OCI-LY1 (cell line): Measurements from ENCODE around the gene INTS2.
"Not testable (repeated sequence)": the region's sequence is repeated elsewhere in the genome, so short reads cannot be mapped to it uniquely, and the experiment has no call there.

ENCODE experiments used
- H2AFZ ChIP-seq: fragments of 200-600 bp; sonication (generic), shearing (Covaris generic); 2 replicates; pipeline ENCODE4 v1.6.0; 2014; ENCODE audit warnings: antibody characterized with exemption, mild to moderate bottlenecking, low read length
- H3F3A ChIP-seq: fragments of 200-600 bp; sonication (generic), shearing (Covaris generic); 2 replicates; pipeline ENCODE4 v1.6.0; 2014; ENCODE audit warnings: mild to moderate bottlenecking, antibody characterized with exemption, low read length, moderate library complexity; ENCODE audit not compliant: insufficient read depth
- H3K27ac ChIP-seq: fragments of 200-600 bp; sonication (generic); 2 replicates; pipeline ENCODE4 v1.5.1; 2014; ENCODE audit warnings: low read length, mixed run types, mild to moderate bottlenecking, low read depth; ENCODE audit not compliant: poor library complexity, severe bottlenecking
- H3K27me3 ChIP-seq: fragments of 200-600 bp; sonication (generic); 2 replicates; pipeline ENCODE4 v1.6.0; 2014; ENCODE audit warnings: antibody characterized with exemption, mild to moderate bottlenecking, low read length, moderate library complexity; ENCODE audit not compliant: insufficient read depth
- H3K36me3 ChIP-seq: fragments of 200-600 bp; sonication (generic); 2 replicates; pipeline ENCODE4 v1.6.1; 2014; ENCODE audit warnings: mild to moderate bottlenecking, antibody characterized with exemption, low read length, moderate library complexity, mixed read lengths; ENCODE audit not compliant: insufficient read depth
- H3K4me1 ChIP-seq: fragments of 200-600 bp; sonication (generic); 2 replicates; pipeline ENCODE4 v1.5.1; 2014; ENCODE audit warnings: mild to moderate bottlenecking, low read length, moderate library complexity; ENCODE audit not compliant: insufficient read depth, severe bottlenecking
- H3K4me2 ChIP-seq: fragments of 200-600 bp; sonication (generic), shearing (Covaris generic); 2 replicates; pipeline ENCODE4 v1.6.1; 2014; ENCODE audit warnings: low read length
- H3K4me3 ChIP-seq: fragments of 200-600 bp; sonication (generic); 2 replicates; pipeline ENCODE4 v1.5.1; 2014; ENCODE audit warnings: low read length, low read depth, mild to moderate bottlenecking, mixed read lengths; ENCODE audit not compliant: poor library complexity, severe bottlenecking
- H3K79me2 ChIP-seq: fragments of 200-600 bp; shearing (Covaris generic); 2 replicates; pipeline ENCODE4 v1.6.1; 2016; ENCODE audit warnings: mixed run types, low read length, mixed read lengths; ENCODE audit not compliant: insufficient read depth
- H3K9ac ChIP-seq: fragments of 200-600 bp; sonication (generic), shearing (Covaris generic); 2 replicates; pipeline ENCODE4 v1.6.1; 2014; ENCODE audit warnings: mild to moderate bottlenecking, low read length, mixed read lengths
- H3K9me2 ChIP-seq: fragments of 200-600 bp; sonication (generic), shearing (Covaris generic); 2 replicates; pipeline ENCODE4 v1.6.1; 2014; ENCODE audit warnings: low read depth, mild to moderate bottlenecking, low read length, mixed read lengths
- H3K9me3 ChIP-seq: fragments of 200-600 bp; shearing (Covaris generic); 2 replicates; pipeline ENCODE4 v1.6.1; 2014; ENCODE audit warnings: low read length, mixed read lengths
- H4K20me1 ChIP-seq: fragments of 200-600 bp; sonication (generic), shearing (Covaris generic); 2 replicates; pipeline ENCODE4 v1.6.0; 2016; ENCODE audit warnings: mild to moderate bottlenecking, low read length; ENCODE audit not compliant: insufficient read depth
- EZH2 ChIP-seq: fragments of 200-600 bp; sonication (generic), shearing (Covaris generic); IDR thresholded peaks from 2 replicates; pipeline ENCODE4 v1.8.0; 2017; ENCODE audit warnings: borderline replicate concordance, mixed run types, mild to moderate bottlenecking, antibody characterized with exemption, low read length, moderate library complexity, mixed read lengths
- TF ChIP-seq, protein P1 (sequence below): fragments of 200-600 bp; sonication (generic), shearing (Covaris generic); IDR thresholded peaks from 2 replicates; pipeline ENCODE4 v1.5.1; 2017; ENCODE audit warnings: mild to moderate bottlenecking, antibody characterized with exemption, low read length, moderate library complexity, mixed read lengths

Gene INTS2

DNA sequence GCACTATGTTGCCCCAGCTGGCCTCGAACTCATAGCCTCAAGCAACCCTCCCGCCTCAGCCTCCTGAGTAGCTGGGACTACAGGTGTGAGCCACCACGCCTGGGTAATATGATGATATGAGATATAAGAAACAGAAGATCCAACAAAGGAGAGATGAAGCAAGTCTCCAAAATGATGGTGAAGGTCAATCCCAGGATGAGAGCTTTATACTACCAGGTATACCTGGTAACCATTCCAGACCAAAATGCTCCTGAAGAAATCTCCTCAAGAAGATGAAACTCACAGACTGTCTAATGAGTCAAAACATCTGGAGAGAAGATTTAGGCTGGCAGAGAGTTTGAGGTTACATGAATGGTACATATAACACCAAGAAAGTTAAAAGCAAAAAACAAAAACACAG lies 24.5 kb downstream of the INTS2 start:
- no peak overlapping the region for H2AFZ ChIP-seq
- no peaks in the 10 kb centered on the region for H3K79me2 ChIP-seq
- H3K36me3 ChIP-seq, result peaks cover 65% of the 10 kb centered on the region
- no peak overlapping the region for H3K27ac ChIP-seq
- H3K9ac ChIP-seq, result no peak overlapping the region
- H3K9me2 ChIP-seq, result no peaks in the 10 kb centered on the region
- H3K4me3 ChIP-seq, result no peak overlapping the region
- H3K9me3 ChIP-seq, result no peaks in the 10 kb centered on the region
- peaks cover 6% of the 10 kb centered on the region for H3K4me1 ChIP-seq
- no peaks in the 10 kb centered on the region for H3K27me3 ChIP-seq
- TF ChIP-seq, protein P1, sequence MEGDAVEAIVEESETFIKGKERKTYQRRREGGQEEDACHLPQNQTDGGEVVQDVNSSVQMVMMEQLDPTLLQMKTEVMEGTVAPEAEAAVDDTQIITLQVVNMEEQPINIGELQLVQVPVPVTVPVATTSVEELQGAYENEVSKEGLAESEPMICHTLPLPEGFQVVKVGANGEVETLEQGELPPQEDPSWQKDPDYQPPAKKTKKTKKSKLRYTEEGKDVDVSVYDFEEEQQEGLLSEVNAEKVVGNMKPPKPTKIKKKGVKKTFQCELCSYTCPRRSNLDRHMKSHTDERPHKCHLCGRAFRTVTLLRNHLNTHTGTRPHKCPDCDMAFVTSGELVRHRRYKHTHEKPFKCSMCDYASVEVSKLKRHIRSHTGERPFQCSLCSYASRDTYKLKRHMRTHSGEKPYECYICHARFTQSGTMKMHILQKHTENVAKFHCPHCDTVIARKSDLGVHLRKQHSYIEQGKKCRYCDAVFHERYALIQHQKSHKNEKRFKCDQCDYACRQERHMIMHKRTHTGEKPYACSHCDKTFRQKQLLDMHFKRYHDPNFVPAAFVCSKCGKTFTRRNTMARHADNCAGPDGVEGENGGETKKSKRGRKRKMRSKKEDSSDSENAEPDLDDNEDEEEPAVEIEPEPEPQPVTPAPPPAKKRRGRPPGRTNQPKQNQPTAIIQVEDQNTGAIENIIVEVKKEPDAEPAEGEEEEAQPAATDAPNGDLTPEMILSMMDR, result no peak
- TF ChIP-seq EZH2, result no peak
- H3F3A ChIP-seq, result no peaks in the 10 kb centered on the region
- H4K20me1 ChIP-seq, result no peaks in the 10 kb centered on the region
- no peak overlapping the region for H3K4me2 ChIP-seq

DNA sequence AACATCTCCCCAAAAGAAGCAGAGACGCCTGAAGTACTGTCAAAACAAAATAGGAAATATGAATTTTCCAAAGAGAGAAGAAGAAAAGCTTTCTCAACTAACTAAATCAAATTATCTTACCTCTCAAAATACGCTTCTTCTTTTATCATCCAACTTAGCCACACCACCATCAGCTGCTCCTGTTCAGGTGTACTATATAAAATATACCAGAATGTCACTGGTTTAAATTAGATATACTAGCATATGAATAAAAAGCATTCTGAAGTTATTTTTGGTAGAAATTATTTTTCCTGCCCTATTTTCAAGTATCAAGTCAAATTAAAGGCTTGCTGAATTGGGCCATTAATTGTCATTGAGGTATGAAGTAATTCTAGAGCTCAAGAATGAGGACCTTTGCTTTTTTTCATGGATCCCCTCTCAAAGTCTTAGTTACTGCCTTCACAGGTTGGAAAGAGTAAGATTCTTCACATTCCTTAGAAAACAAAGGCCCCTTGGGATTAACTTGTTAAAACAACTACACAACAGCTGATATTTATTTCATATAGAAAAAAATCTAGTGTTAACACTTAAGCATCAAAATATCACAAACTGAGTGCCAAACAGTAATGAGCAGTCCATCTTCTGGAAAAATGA lies 30.1 kb downstream of the INTS2 start:
- H2AFZ ChIP-seq, result no peak overlapping the region
- no peak overlapping the region for H3K4me3 ChIP-seq
- no peaks in the 10 kb centered on the region for H3F3A ChIP-seq
- no peaks in the 10 kb centered on the region for H3K27me3 ChIP-seq
- H3K9me3 ChIP-seq, result no peaks in the 10 kb centered on the region
- H4K20me1 ChIP-seq, result no peaks in the 10 kb centered on the region
- H3K79me2 ChIP-seq, result no peaks in the 10 kb centered on the region
- H3K4me1 ChIP-seq, result no peaks in the 10 kb centered on the region
- TF ChIP-seq, protein P1, result no peak
- no peak for TF ChIP-seq EZH2
- no peaks in the 10 kb centered on the region for H3K9me2 ChIP-seq
- H3K27ac ChIP-seq, result no peak overlapping the region
- no peak overlapping the region for H3K9ac ChIP-seq
- no peak overlapping the region for H3K4me2 ChIP-seq
- H3K36me3 ChIP-seq, result peaks cover 60% of the 10 kb centered on the region

DNA sequence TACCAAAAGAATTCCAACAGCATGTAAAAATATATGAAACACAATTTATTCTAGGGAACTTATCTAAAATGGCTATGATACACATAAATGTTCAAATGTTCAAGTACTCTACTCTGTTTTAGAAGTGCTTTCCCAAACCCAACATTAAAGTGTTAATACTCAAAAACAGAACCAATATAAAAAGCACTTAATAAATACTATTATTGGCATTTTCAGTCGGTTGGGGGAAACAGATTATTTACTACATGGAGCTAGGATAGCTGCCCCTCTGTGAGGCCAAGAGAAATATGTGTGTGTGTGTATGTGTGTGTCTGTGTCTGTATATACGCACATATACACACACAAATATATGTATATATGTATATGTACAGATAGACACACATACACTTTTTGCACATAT lies 32.4 kb downstream of the INTS2 start:
- Histone ChIP-seq H3K36me3 (peaks cover 53% of the 10 kb centered on the region), H3K9me3 (no peaks in the 10 kb centered on the region), H3K27me3 (no peaks in the 10 kb centered on the region), H3F3A (no peaks in the 10 kb centered on the region), H3K9me2 (no peaks in the 10 kb centered on the region), H2AFZ (no peak overlapping the region), H3K9ac (no peak overlapping the region), H3K4me2 (no peak overlapping the region), H3K27ac (no peak overlapping the region), H3K79me2 (no peaks in the 10 kb centered on the region), H3K4me3 (no peak overlapping the region), H3K4me1 (no peaks in the 10 kb centered on the region), H4K20me1 (no peaks in the 10 kb centered on the region)
- TF ChIP-seq, protein P1, result no peak
- no peak for TF ChIP-seq EZH2

DNA sequence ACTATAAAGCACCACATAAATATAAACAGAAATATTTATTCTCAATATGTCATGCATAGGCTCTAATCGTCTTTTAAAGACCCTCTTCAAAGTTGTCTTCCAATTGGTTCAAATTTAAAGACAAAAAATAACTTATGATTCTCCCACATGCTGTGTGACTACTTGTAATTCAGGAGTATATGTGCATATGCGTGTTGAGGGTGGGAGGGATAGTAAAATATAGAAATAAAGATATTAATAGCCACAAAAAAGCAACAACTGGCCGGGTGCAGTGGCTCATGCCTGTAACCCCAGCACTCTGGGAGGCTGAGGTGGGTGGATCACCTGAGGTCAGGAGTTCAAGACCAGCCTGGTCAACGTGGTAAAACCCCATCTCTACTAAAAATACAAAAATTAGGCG lies 33.5 kb downstream of the INTS2 start:
- H3K9me2 ChIP-seq, H3K4me1 ChIP-seq, H3K79me2 ChIP-seq, H3K27me3 ChIP-seq, H3K27ac ChIP-seq, H4K20me1 ChIP-seq, H3K4me2 ChIP-seq, H2AFZ ChIP-seq, H3K4me3 ChIP-seq, H3K9me3 ChIP-seq, H3K9ac ChIP-seq, H3F3A ChIP-seq: not testable (repeated sequence)
- peaks cover 55% of the 10 kb centered on the region for H3K36me3 ChIP-seq

DNA sequence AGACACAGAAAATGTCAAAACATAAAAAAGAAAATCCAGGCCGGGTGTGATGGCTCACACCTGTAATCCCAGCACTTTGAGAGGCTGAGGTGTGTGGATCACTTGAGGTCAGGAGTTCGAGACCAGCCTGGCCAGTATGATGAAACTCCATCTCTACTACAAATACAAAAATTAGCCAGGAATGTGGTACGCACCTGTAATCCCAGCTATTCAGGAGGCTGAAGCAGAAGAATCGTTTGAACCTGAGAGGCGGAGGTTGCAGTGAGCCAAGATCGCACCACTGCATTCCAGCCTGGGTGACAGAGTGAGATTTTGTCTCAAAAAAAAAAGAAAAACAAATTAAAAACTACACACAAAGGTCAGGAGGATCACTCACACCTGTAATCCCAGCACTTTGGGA lies 40.0 kb downstream of the INTS2 start:
- H3K9me3 ChIP-seq, H3K4me1 ChIP-seq, H4K20me1 ChIP-seq, H3K79me2 ChIP-seq, H3K4me2 ChIP-seq, H3K27me3 ChIP-seq, H3K9me2 ChIP-seq, H2AFZ ChIP-seq, H3K27ac ChIP-seq, H3K9ac ChIP-seq, H3F3A ChIP-seq, H3K4me3 ChIP-seq: not testable (repeated sequence)
- peaks cover 53% of the 10 kb centered on the region for H3K36me3 ChIP-seq
